ENCODE measurements around the gene GPR15LG.

The GPR15LG gene

GRCh38 chr10:84158550-84158949 lies 15.1 kb upstream of the GPR15LG start:
- no peak overlapping the region for H3K27ac ChIP-seq
- no peak for TF ChIP-seq CTCF (IDR thresholded peaks at IDR 0.05)
- H3K9me3 ChIP-seq: no peaks in the 10 kb centered on the region
- intact Hi-C loops (cut with DNase I; ENCODE audit: low total_unique reads): no loop called here
- DNase-seq: no peak
- no peaks in the 10 kb centered on the region for H3K4me1 ChIP-seq
- H3K4me3 ChIP-seq: no peak overlapping the region
- H3K36me3 ChIP-seq: peaks cover 16 to 19% (median 17%) of the 10 kb centered on the region in 3 donors
- peaks cover 0 to 17% of the 10 kb centered on the region in 2 donors for H3K27me3 ChIP-seq

- H3K4me1 ChIP-seq: no peaks in the 10 kb centered on the region
- DNase-seq: no peak
- intact Hi-C loops (cut with DNase I; ENCODE audit: low total_unique reads): no loop called here
- H3K9me3 ChIP-seq: no peaks in the 10 kb centered on the region
- no peak for TF ChIP-seq CTCF (IDR thresholded peaks at IDR 0.05)
- peaks cover 11 to 12% (median 11%) of the 10 kb centered on the region in 3 donors for H3K36me3 ChIP-seq
- H3K27me3 ChIP-seq: peaks cover 0 to 17% of the 10 kb centered on the region in 2 donors
- no peak overlapping the region for H3K4me3 ChIP-seq
- no peak overlapping the region for H3K27ac ChIP-seq
These were observed 14.4 kb upstream of the GPR15LG start for GRCh38 chr10:84159076-84159685.

GRCh38 chr10:84160663-84161362 lies 12.8 kb upstream of the GPR15LG start:
- TF ChIP-seq CTCF (IDR thresholded peaks at IDR 0.05): no peak
- no peak overlapping the region for H3K4me3 ChIP-seq
- H3K4me1 ChIP-seq: no peaks in the 10 kb centered on the region
- intact Hi-C loops (cut with DNase I; ENCODE audit: low total_unique reads): no loop called here
- no peaks in the 10 kb centered on the region for H3K36me3 ChIP-seq
- no peak overlapping the region for H3K27ac ChIP-seq
- peaks cover 0 to 17% of the 10 kb centered on the region in 2 donors for H3K27me3 ChIP-seq
- DNase-seq: no peak
- no peaks in the 10 kb centered on the region for H3K9me3 ChIP-seq

- no peaks in the 10 kb centered on the region for H3K9me3 ChIP-seq
- H3K27me3 ChIP-seq: peaks cover 0 to 17% of the 10 kb centered on the region in 2 donors
- no peaks in the 10 kb centered on the region for H3K4me1 ChIP-seq
- H3K27ac ChIP-seq: no peak overlapping the region
- H3K36me3 ChIP-seq: no peaks in the 10 kb centered on the region
- H3K4me3 ChIP-seq: no peak overlapping the region
- DNase-seq: no peak
- intact Hi-C loops (cut with DNase I; ENCODE audit: low total_unique reads): no loop called here
- TF ChIP-seq CTCF (IDR thresholded peaks at IDR 0.05): no peak
These were observed 9.6 kb upstream of the GPR15LG start for GRCh38 chr10:84163996-84164395.

- Histone ChIP-seq H3K27ac (no peak overlapping the region), H3K27me3 (peaks cover 0 to 17% of the 10 kb centered on the region in 2 donors), H3K4me3 (no peak overlapping the region), H3K4me1 (no peaks in the 10 kb centered on the region), H3K36me3 (no peaks in the 10 kb centered on the region), H3K9me3 (no peaks in the 10 kb centered on the region)
- intact Hi-C loops (cut with DNase I; ENCODE audit: low total_unique reads): no loop called here
- no peak for TF ChIP-seq CTCF (IDR thresholded peaks at IDR 0.05)
- no peak for DNase-seq
These were observed 9.2 kb upstream of the GPR15LG start for GRCh38 chr10:84164442-84164841.

Measured in tibial artery (tissue), 4 donors.